CD14-positive monocyte (primary cell): ENCODE data around the gene ZFYVE28. TPM values are rescaled to one million over a fixed set of nuclear protein-coding genes. Genes with fewer than 3 reads are reported as not detected.
A peak's percentile ranks its signal among the peaks of the same experiment; 100 is the strongest.

Experiments used
- DNase-seq, 3 donors: peaks; one replicate each; pipeline ENCODE4 v3.0.0-alpha.2; 2011 to 2022
- H2AFZ ChIP-seq: 2 replicates; pipeline ENCODE4 v1.6.0; 2012; ENCODE audit warnings: mild to moderate bottlenecking, low read depth, low read length, inconsistent platforms; ENCODE audit not compliant: insufficient read depth, poor library complexity, severe bottlenecking
- H3K27ac ChIP-seq, 2 donors: 1 replicate in 1 of 2; 2 replicates in 1 of 2; pipeline ENCODE4 v1.5.1; 2012 to 2013; ENCODE audit warnings: low read length in 2 of 2, control low read depth in 1 of 2, inconsistent platforms in 1 of 2, low read depth in 1 of 2, mild to moderate bottlenecking in 1 of 2
- H3K27me3 ChIP-seq, 2 donors: one replicate each; pipeline versions ENCODE4 v1.6.0 to v1.6.1; 2011 to 2013; ENCODE audit warnings: low read length in 2 of 2; ENCODE audit not compliant: control insufficient read depth in 2 of 2, insufficient read depth in 2 of 2
- H3K36me3 ChIP-seq, 2 donors: replicated peaks in 1 of 2; 1 replicate in 1 of 2; 2 replicates in 1 of 2; pipeline versions ENCODE4 v1.5.1 to v1.6.1; 2012 to 2013; ENCODE audit warnings: low read length in 2 of 2, control low read depth in 1 of 2, inconsistent platforms in 1 of 2, mild to moderate bottlenecking in 1 of 2; ENCODE audit not compliant: insufficient read depth in 2 of 2, control insufficient read depth in 1 of 2
- H3K4me1 ChIP-seq, 2 donors: 1 replicate in 1 of 2; 2 replicates in 1 of 2; pipeline versions ENCODE4 v1.5.1 to v1.6.1; 2012 to 2013; ENCODE audit warnings: low read length in 2 of 2, control low read depth in 1 of 2, inconsistent platforms in 1 of 2, mild to moderate bottlenecking in 1 of 2, moderate library complexity in 1 of 2; ENCODE audit not compliant: insufficient read depth in 2 of 2, control insufficient read depth in 1 of 2
- H3K4me2 ChIP-seq: replicated peaks from 2 replicates; pipeline ENCODE3; 2012; ENCODE audit warnings: low read length, moderate library complexity, mild to moderate bottlenecking; ENCODE audit not compliant: poor library complexity, severe bottlenecking; ENCODE audit errors: extremely low read depth
- H3K4me3 ChIP-seq, 3 experiments: fragments of 200-600 bp in 1 of 3; sonication (generic) in 1 of 3; replicated peaks in 1 of 3; 1 replicate in 2 of 3; 2 replicates in 1 of 3; pipeline ENCODE4 v1.5.1; 2011 to 2013; ENCODE audit warnings: low read length in 3 of 3, mild to moderate bottlenecking in 3 of 3, control low read depth in 2 of 3, low read depth in 2 of 3, inconsistent platforms in 1 of 3, moderate library complexity in 1 of 3
- H3K79me2 ChIP-seq: 2 replicates; pipeline ENCODE4 v1.6.0; 2012; ENCODE audit warnings: mild to moderate bottlenecking, control low read depth, inconsistent platforms, low read length, moderate library complexity; ENCODE audit not compliant: insufficient read depth
- H3K9ac ChIP-seq: 2 replicates; pipeline ENCODE4 v1.6.0; 2017; ENCODE audit warnings: low read length, mild to moderate bottlenecking; ENCODE audit not compliant: insufficient read depth, poor library complexity, severe bottlenecking
- H3K9me3 ChIP-seq, 2 donors: replicated peaks in 1 of 2; 1 replicate in 1 of 2; 2 replicates in 1 of 2; pipeline versions ENCODE4 v1.5.1 to v1.6.1; 2012 to 2013; ENCODE audit warnings: low read length in 2 of 2, control low read depth in 1 of 2; ENCODE audit not compliant: control insufficient read depth in 1 of 2, insufficient read depth in 1 of 2
- H4K20me1 ChIP-seq: 2 replicates; pipeline ENCODE4 v1.6.0; 2012; ENCODE audit warnings: mild to moderate bottlenecking, low read length, control low read depth, moderate library complexity; ENCODE audit not compliant: insufficient read depth
- H3K27ac Mint-ChIP-seq, 7 donors: one replicate each; pipeline ENCODE4 v1.8.0; 2020; ENCODE audit warnings: mild to moderate bottlenecking in 7 of 7, mixed read lengths in 7 of 7, moderate library complexity in 6 of 7, inconsistent platforms in 2 of 7
- H3K27me3 Mint-ChIP-seq, 3 donors: one replicate each; pipeline ENCODE4 v1.8.0; 2021 to 2022; ENCODE audit warnings: low read depth in 3 of 3, mild to moderate bottlenecking in 3 of 3, mixed read lengths in 3 of 3, moderate library complexity in 3 of 3, inconsistent platforms in 1 of 3
- H3K36me3 Mint-ChIP-seq, 2 donors: one replicate each; pipeline ENCODE4 v1.8.0; 2020; ENCODE audit warnings: mixed read lengths in 2 of 2, inconsistent platforms in 1 of 2, mild to moderate bottlenecking in 1 of 2
- H3K4me1 Mint-ChIP-seq: one replicate; pipeline ENCODE4 v1.8.0; 2020; ENCODE audit warnings: mild to moderate bottlenecking, mixed read lengths
- H3K4me3 Mint-ChIP-seq, 2 donors: one replicate each; pipeline ENCODE4 v1.8.0; 2020; ENCODE audit warnings: mild to moderate bottlenecking in 2 of 2, mixed read lengths in 2 of 2, moderate library complexity in 1 of 2
- H3K9me3 Mint-ChIP-seq, 7 donors: one replicate each; pipeline ENCODE4 v1.8.0; 2020 to 2022; ENCODE audit warnings: mixed read lengths in 7 of 7, mild to moderate bottlenecking in 6 of 7, moderate library complexity in 6 of 7, inconsistent platforms in 2 of 7
- WGBS: methylation state at CpG from one replicate; pipeline ENCODE4 v1.1.5; 2013; ENCODE audit warnings: missing lambda C conversion rate; ENCODE audit not compliant: insufficient coverage; 5-methylcytosine and 5-hydroxymethylcytosine counted together
- intact Hi-C, 2 donors: fragments of 100-400 bp; cut with micrococcal nuclease; formaldehyde crosslinking; loops; one replicate each; pipeline versions ENCODE4 v1.15.0 to v1.15.1; 2023
- polyA plus RNA-seq, 3 donors: library from polyadenylated mRNA; depleted of rRNA in 1 of 3; unstranded in 2 of 3; stranded (reverse) in 1 of 3; fragments of 300-500 nt in 2 of 3; fragments of >200 nt in 1 of 3; fragmentation: Illumina TruSeq in 2 of 3; gene quantifications; 1 replicate in 2 of 3; 2 replicates in 1 of 3; pipeline ENCODE4 v1.2.3, GENCODE V29; 2012 to 2021
- TF ChIP-seq, protein P1 (sequence below): fragments of 200-600 bp; IDR thresholded peaks from one replicate; pipeline ENCODE4 v1.8.0; 2022; ENCODE audit warnings: antibody characterized with exemption, mild to moderate bottlenecking

ZFYVE28 gene
- polyA plus RNA-seq, 3 donors, result 1.0 to 4.4 (median 1.1) TPM

- Mint-ChIP-seq H3K27ac (no peak overlapping the region), H3K36me3 (no peaks in the 10 kb centered on the region)
- 91% methylated on average over 28 of the region's 34 CpGs for WGBS
These were observed 147.9 kb downstream of the ZFYVE28 start for GRCh38 chr4:2270341-2271165.

DNA sequence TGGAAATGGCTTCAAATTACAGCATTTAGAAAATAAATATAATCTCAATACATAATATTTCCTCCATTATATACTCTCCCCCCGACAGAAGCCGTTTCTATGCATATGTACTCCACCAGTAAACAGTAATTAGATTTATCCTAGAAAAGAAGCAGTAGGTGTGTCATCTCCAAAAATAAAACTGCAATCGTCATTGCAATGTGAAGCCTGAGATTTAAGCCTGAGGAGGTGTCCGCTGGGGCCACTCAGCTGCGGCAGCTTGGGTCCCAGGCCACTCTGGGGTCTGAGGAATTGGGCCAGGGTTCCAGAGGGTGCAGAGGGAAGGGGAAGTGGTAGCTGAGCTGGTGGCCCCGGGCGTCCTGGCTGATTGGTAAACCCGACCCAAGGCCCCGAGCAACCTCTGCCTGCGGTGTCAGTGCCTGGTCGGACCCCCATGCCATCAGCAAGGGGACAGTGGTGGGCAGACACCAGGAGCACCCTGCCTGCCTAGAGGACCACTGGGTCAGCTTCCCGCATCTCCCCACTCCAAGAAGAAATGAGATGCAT lies 148.8 kb downstream of the ZFYVE28 start:
- H3K9ac ChIP-seq, result no peak overlapping the region
- Mint-ChIP-seq H3K4me1 (no peaks in the 10 kb centered on the region), H3K36me3 (no peaks in the 10 kb centered on the region), H3K27ac (peak overlapping the region in 1 of 7 donors; percentile 27), H3K9me3 (no peaks in the 10 kb centered on the region), H3K4me3 (no peak overlapping the region), H3K27me3 (peaks cover 0 to 1% (median 0%) of the 10 kb centered on the region in 3 donors)
- no peaks in the 10 kb centered on the region for H4K20me1 ChIP-seq
- no peaks in the 10 kb centered on the region for H3K4me1 ChIP-seq
- 80% methylated on average over 7 of the region's 12 CpGs for WGBS
- H2AFZ ChIP-seq, result no peak overlapping the region
- no peak overlapping the region for H3K4me3 ChIP-seq
- H3K79me2 ChIP-seq, result no peaks in the 10 kb centered on the region
- H3K4me2 ChIP-seq, result no peak overlapping the region
- no peaks in the 10 kb centered on the region for H3K27me3 ChIP-seq
- no peaks in the 10 kb centered on the region for H3K9me3 ChIP-seq
- intact Hi-C loops, result loop anchor here in 1 of 2 donors (10.0 kb wide), 1 partner anchor 555 kb away; the partner anchor contains the start of gene SLBP
- H3K36me3 ChIP-seq, result no peaks in the 10 kb centered on the region
- TF ChIP-seq, protein P1, sequence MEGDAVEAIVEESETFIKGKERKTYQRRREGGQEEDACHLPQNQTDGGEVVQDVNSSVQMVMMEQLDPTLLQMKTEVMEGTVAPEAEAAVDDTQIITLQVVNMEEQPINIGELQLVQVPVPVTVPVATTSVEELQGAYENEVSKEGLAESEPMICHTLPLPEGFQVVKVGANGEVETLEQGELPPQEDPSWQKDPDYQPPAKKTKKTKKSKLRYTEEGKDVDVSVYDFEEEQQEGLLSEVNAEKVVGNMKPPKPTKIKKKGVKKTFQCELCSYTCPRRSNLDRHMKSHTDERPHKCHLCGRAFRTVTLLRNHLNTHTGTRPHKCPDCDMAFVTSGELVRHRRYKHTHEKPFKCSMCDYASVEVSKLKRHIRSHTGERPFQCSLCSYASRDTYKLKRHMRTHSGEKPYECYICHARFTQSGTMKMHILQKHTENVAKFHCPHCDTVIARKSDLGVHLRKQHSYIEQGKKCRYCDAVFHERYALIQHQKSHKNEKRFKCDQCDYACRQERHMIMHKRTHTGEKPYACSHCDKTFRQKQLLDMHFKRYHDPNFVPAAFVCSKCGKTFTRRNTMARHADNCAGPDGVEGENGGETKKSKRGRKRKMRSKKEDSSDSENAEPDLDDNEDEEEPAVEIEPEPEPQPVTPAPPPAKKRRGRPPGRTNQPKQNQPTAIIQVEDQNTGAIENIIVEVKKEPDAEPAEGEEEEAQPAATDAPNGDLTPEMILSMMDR, result no peak
- DNase-seq, result no peak
- no peak overlapping the region for H3K27ac ChIP-seq

More at GRCh38 chr4:2270341-2271165, 147.9 kb downstream of the ZFYVE28 start:
- no peaks in the 10 kb centered on the region for H3K79me2 ChIP-seq
- Mint-ChIP-seq H3K27me3 (peaks cover 0 to 1% (median 0%) of the 10 kb centered on the region in 3 donors), H3K4me1 (no peaks in the 10 kb centered on the region), H3K9me3 (no peaks in the 10 kb centered on the region), H3K4me3 (no peak overlapping the region)
- no peak overlapping the region for H3K4me2 ChIP-seq
- no peak overlapping the region for H3K4me3 ChIP-seq
- TF ChIP-seq, protein P1, result no peak
- H3K4me1 ChIP-seq, result no peaks in the 10 kb centered on the region
- no peak overlapping the region for H3K27ac ChIP-seq
- H3K27me3 ChIP-seq, result no peaks in the 10 kb centered on the region
- no peak overlapping the region for H2AFZ ChIP-seq
- DNase-seq, result no peak
- intact Hi-C loops, result no loop called here
- H3K36me3 ChIP-seq, result no peaks in the 10 kb centered on the region
- H4K20me1 ChIP-seq, result no peaks in the 10 kb centered on the region
- no peaks in the 10 kb centered on the region for H3K9me3 ChIP-seq
- H3K9ac ChIP-seq, result no peak overlapping the region
